Measurements from ENCODE around the gene COA6.
"Not testable (repeated sequence)": the region's sequence is repeated elsewhere in the genome, so short reads cannot be mapped to it uniquely, and the experiment has no call there.

The COA6 gene

DNA sequence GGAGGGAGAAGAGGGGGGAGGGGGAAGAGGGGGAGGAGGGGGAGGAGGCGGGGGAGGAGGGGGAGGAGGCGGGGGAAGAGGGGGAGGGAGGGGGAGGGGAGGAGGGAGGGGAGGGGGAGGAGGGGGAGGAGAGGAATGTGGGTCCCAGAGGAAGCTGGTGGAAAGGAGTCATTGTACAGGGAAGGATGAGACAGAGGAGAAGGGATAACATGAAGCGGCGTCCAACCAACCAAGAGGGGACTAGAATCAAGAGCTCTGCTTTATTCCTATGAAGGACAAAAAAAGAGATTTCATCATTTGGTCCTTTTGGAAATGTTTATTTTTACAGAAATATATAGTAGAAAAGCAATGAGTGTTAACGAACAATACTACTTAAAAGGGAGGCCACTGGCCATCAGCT, 24.5 kb downstream of the COA6 start:
- TF ChIP-seq POU6F1 (CRISPR knock-in tag; IDR thresholded peaks at IDR 0.05; ENCODE audit: borderline replicate concordance, low read depth): no peak
- no peak for TF ChIP-seq PPARA (CRISPR knock-in tag; IDR thresholded peaks at IDR 0.05; ENCODE audit: borderline replicate concordance)
- no peak for TF ChIP-seq ZNF70 (CRISPR knock-in tag; IDR thresholded peaks at IDR 0.05)
- TF ChIP-seq CSDC2 (CRISPR knock-in tag; IDR thresholded peaks at IDR 0.05): no peak
- TF ChIP-seq ISL1 (CRISPR knock-in tag; IDR thresholded peaks at IDR 0.05): no peak
- no peak for TF ChIP-seq ZFP3 (CRISPR knock-in tag; IDR thresholded peaks at IDR 0.05)
- no peak for TF ChIP-seq ZFP30 (CRISPR knock-in tag; IDR thresholded peaks at IDR 0.05)
- peak; percentile 12; the same call in 1 of the 3 replicates for ATAC-seq

DNA sequence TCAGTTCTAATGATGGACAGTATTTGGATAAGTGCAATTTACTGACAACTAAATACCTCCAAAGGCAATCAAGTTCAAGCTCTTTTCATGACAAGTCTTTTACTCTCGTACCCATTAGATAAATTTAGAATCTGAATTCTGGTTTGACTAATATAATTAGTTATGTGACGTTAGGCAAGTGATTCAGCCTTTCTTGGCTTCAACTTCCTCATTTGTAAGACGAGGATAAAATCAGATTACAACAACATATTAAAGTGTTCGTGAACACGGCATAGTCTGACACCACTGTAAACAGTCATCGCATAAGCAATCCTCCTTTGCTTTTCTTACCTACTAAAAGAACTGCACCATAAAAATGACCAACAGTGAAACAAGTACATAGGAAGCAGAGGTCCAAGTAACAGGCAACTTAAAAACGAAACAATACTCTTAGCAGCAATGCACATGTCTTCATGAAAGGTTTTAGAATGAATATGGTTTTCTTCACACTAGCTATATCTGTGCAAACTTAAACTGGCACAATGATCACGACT, 25.7 kb downstream of the COA6 start:
- peak; percentile 68 for ATAC-seq
- TF ChIP-seq POU6F1 (CRISPR knock-in tag; IDR thresholded peaks at IDR 0.05; ENCODE audit: borderline replicate concordance, low read depth) (no peak), ZC3H10 (CRISPR knock-in tag; IDR thresholded peaks at IDR 0.05) (peak; percentile 18; the same call in 1 of the 2 replicates)
- TF ChIP-seq, protein P1, sequence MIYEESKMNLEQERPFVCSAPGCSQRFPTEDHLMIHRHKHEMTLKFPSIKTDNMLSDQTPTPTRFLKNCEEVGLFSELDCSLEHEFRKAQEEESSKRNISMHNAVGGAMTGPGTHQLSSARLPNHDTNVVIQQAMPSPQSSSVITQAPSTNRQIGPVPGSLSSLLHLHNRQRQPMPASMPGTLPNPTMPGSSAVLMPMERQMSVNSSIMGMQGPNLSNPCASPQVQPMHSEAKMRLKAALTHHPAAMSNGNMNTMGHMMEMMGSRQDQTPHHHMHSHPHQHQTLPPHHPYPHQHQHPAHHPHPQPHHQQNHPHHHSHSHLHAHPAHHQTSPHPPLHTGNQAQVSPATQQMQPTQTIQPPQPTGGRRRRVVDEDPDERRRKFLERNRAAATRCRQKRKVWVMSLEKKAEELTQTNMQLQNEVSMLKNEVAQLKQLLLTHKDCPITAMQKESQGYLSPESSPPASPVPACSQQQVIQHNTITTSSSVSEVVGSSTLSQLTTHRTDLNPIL (CRISPR knock-in tag; IDR thresholded peaks at IDR 0.05; ENCODE audit: low read depth): no peak

DNA sequence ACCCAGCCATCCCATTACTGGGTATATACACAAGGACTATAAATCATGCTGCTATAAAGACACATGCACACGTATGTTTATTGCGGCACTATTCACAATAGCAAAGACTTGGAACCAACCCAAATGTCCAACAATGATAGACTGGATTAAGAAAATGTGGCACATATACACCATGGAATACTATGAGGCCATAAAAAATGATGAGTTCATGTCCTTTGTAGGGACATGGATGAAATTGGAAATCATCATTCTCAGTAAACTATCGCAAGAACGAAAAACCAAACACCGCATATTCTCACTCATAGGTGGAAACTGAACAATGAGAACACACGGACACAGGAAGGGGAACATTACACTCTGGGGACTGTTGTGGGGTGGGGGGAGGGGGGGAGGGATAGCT, 26.3 kb downstream of the COA6 start:
- ATAC-seq: not testable (repeated sequence)

DNA sequence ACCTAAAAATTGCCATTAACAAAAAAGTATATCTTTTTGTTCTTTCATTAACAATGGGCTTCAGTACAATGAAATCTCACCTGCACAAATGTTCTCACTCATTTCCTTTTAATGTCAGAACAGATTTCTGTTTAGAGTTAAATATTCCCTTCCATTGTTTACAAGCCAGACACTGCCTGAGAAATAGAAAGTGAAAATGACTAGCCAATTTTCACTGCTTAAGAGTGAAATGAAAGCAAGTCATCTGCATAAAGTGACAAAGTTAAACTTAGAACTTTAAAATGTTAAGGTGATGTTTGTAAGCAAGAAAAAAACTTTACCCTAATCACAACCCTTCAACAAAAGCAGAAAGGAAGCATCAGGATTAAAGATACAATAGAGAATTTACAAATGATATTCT, 27.5 kb downstream of the COA6 start:
- peak; percentile 28; the same call in 2 of the 3 replicates for ATAC-seq

DNA sequence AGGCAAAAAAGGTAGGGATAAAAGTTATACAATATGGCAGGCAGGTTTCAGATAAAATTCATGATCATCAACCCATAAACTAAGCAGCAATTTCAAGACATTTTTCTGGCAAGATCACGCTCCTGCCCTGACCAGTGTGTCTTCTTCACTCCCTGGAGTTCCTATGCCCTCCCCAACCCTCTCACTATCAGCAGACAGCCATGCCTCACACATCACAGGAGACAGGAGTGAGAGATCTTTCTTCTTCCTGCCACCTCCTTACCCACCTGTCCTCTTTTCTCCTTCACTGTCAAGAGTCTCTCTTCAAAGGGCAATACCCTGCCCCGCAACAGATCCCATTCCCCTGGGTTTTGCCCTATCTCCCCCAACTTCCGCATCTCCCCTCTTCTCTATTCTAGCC, 28.4 kb downstream of the COA6 start:
- no peak for ATAC-seq
- TF ChIP-seq ZC3H10 (CRISPR knock-in tag; IDR thresholded peaks at IDR 0.05): no peak
- TF ChIP-seq CSDC2 (CRISPR knock-in tag; IDR thresholded peaks at IDR 0.05): no peak
- TF ChIP-seq, protein P1 (CRISPR knock-in tag; IDR thresholded peaks at IDR 0.05; ENCODE audit: low read depth): no peak
- no peak for TF ChIP-seq ZNF70 (CRISPR knock-in tag; IDR thresholded peaks at IDR 0.05)
- no peak for TF ChIP-seq ZNF565 (CRISPR knock-in tag; conservative IDR thresholded peaks at IDR 0.05; ENCODE audit: low read depth)
- TF ChIP-seq TCF4 (CRISPR knock-in tag; IDR thresholded peaks at IDR 0.05; ENCODE audit: borderline replicate concordance): no peak
- no peak for TF ChIP-seq ZFP30 (CRISPR knock-in tag; IDR thresholded peaks at IDR 0.05)

More for the DNA sequence above, 27.5 kb downstream of the COA6 start:
- no peak for TF ChIP-seq ZNF8 (CRISPR knock-in tag; IDR thresholded peaks at IDR 0.05)
- no peak for TF ChIP-seq ZFP30 (CRISPR knock-in tag; IDR thresholded peaks at IDR 0.05)

- no peak for TF ChIP-seq TCF4 (CRISPR knock-in tag; IDR thresholded peaks at IDR 0.05; ENCODE audit: borderline replicate concordance)
- TF ChIP-seq PPARA (CRISPR knock-in tag; IDR thresholded peaks at IDR 0.05; ENCODE audit: borderline replicate concordance): no peak
- TF ChIP-seq OSR1 (CRISPR knock-in tag; IDR thresholded peaks at IDR 0.05): no peak
- no peak for TF ChIP-seq ZC3H10 (CRISPR knock-in tag; IDR thresholded peaks at IDR 0.05)
- TF ChIP-seq ISL1 (CRISPR knock-in tag; IDR thresholded peaks at IDR 0.05): no peak
- TF ChIP-seq ARNTL (CRISPR knock-in tag; IDR thresholded peaks at IDR 0.05; ENCODE audit: borderline replicate concordance, low read depth): no peak
- no peak for TF ChIP-seq CSDC2 (CRISPR knock-in tag; IDR thresholded peaks at IDR 0.05)
- TF ChIP-seq ZNF8 (CRISPR knock-in tag; IDR thresholded peaks at IDR 0.05): no peak
- TF ChIP-seq GLIS3 (CRISPR knock-in tag; IDR thresholded peaks at IDR 0.05): no peak
- no peak for ATAC-seq
Measured at GRCh38 chr1:234402939-234403338, 29.7 kb downstream of the COA6 start.

DNA sequence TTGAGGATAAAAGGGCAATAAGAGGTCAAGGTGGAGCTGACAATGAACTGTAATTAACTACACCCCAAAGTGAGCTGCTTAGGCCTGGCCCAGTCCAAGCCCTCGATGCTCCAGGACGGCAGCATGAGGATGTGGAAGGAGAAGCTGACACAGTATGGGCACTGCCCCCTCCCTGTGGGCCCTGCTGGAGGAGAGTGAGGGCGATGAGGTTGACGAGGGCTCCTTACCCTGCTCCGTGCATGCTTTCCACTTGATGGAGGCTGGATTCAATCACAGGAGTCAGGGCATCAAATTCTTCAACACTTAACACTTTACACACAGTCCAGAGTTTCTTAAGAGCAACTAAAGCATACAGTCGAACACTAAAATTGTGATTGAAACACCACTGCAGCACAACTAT, 32.4 kb downstream of the COA6 start:
- no peak for ATAC-seq
- TF ChIP-seq ZNF70 (CRISPR knock-in tag; IDR thresholded peaks at IDR 0.05): no peak
- TF ChIP-seq ARNTL (CRISPR knock-in tag; IDR thresholded peaks at IDR 0.05; ENCODE audit: borderline replicate concordance, low read depth): no peak
- TF ChIP-seq ZFP3 (CRISPR knock-in tag; IDR thresholded peaks at IDR 0.05): no peak
- TF ChIP-seq ZNF8 (CRISPR knock-in tag; IDR thresholded peaks at IDR 0.05): no peak
- no peak for TF ChIP-seq PATZ1 (CRISPR knock-in tag; IDR thresholded peaks at IDR 0.05; ENCODE audit: borderline replicate concordance)
- TF ChIP-seq PPARA (CRISPR knock-in tag; IDR thresholded peaks at IDR 0.05; ENCODE audit: borderline replicate concordance): no peak
